K562 (cell line): Measurements from ENCODE around the gene UNC119B. TPM values are rescaled to one million over a fixed set of nuclear protein-coding genes. Genes with fewer than 3 reads are reported as not detected.

Source experiments
- BRD9 ChIP-seq: fragments of 450-650 bp; IDR thresholded peaks from 2 replicates; pipeline ENCODE4 v1.6.1; 2018; ENCODE audit warnings: low read depth; ENCODE audit not compliant: partially characterized antibody
- FOXJ2 ChIP-seq: fragments of 200-800 bp; sonication (Bioruptor generic); IDR thresholded peaks from 2 replicates; pipeline ENCODE4 v1.6.1; 2016; ENCODE audit warnings: missing genetic modification characterization, missing compliant biosample characterization
- GTF2B ChIP-seq: IDR thresholded peaks from 2 replicates; pipeline ENCODE4 v1.6.1; 2011; ENCODE audit not compliant: insufficient read length; ENCODE audit errors: extremely low read depth
- JUNB ChIP-seq: fragments of 450-650 bp; formaldehyde crosslinking; conservative IDR thresholded peaks from 2 replicates; pipeline ENCODE4 v1.4.0; 2020; ENCODE audit warnings: mild to moderate bottlenecking
- MGA ChIP-seq: fragments of 450-650 bp; IDR thresholded peaks from 2 replicates; pipeline ENCODE4 v1.6.1; 2016; ENCODE audit warnings: mild to moderate bottlenecking, moderate library complexity
- PML ChIP-seq: IDR thresholded peaks from 2 replicates; pipeline ENCODE4 v1.6.1; 2012; ENCODE audit warnings: low read length, inconsistent platforms
- SMAD1 ChIP-seq: fragments of 150-350 bp; IDR thresholded peaks from 2 replicates; pipeline ENCODE4 v1.6.1; 2014; ENCODE audit warnings: low read length, low read depth; ENCODE audit not compliant: partially characterized antibody
- TAF7 ChIP-seq: fragments of 450-650 bp; IDR thresholded peaks from 2 replicates; pipeline ENCODE4 v1.6.1; 2016; ENCODE audit warnings: missing genetic modification characterization, missing compliant biosample characterization
- VEZF1 ChIP-seq: fragments of 200-800 bp; sonication (Bioruptor generic); IDR thresholded peaks from 2 replicates; pipeline ENCODE4 v1.6.1; 2017; ENCODE audit warnings: missing genetic modification characterization, missing compliant biosample characterization
- ZEB2 ChIP-seq: fragments of 450-650 bp; IDR thresholded peaks from 2 replicates; pipeline ENCODE4 v1.6.1; 2016
- ZNF175 ChIP-seq: fragments of 200-800 bp; sonication (Bioruptor generic); IDR thresholded peaks from 2 replicates; pipeline ENCODE4 v1.6.1; 2016; ENCODE audit warnings: low read depth, mild to moderate bottlenecking, missing genetic modification characterization, missing compliant biosample characterization
- ZNF436 ChIP-seq: fragments of 250-450, 450-650 bp; sonication (Bioruptor Pico); formaldehyde crosslinking; IDR thresholded peaks from 2 replicates; pipeline ENCODE4 v1.7.0; 2020; ENCODE audit warnings: mild to moderate bottlenecking
- ZNF584 ChIP-seq: fragments of 200-800 bp; sonication (Bioruptor generic); IDR thresholded peaks from 2 replicates; pipeline ENCODE4 v1.6.1; 2016; ENCODE audit warnings: low read depth, mild to moderate bottlenecking, missing genetic modification characterization, missing compliant biosample characterization
- polyA plus RNA-seq, 8 experiments: library from polyadenylated mRNA; depleted of rRNA in 4 of 8; stranded (reverse) in 5 of 8; unstranded in 3 of 8; fragments of >200 nt; fragmentation: Nextera tagmentation in 2 of 8; fragmentation: Illumina TruSeq in 1 of 8; extraction: Ambion mirVana in 2 of 8; extraction: Trizol in 1 of 8; gene quantifications; 2 replicates each; pipeline versions ENCODE4 v1.2.1 to v1.2.3, GENCODE V29; 2011 to 2014; ENCODE audit warnings: inconsistent platforms in 1 of 8, missing spikeins in 1 of 8
- total RNA-seq, 7 experiments: library from RNA; depleted of rRNA in 6 of 7; stranded (reverse); fragments of >200 nt in 6 of 7; fragmentation: Illumina TruSeq in 2 of 7; extraction: Trizol in 2 of 7; gene quantifications; 2 replicates each; pipeline versions ENCODE4 v1.2.1 to v1.2.3, GENCODE V29; 2011 to 2021; ENCODE audit warnings: low replicate concordance in 1 of 7

UNC119B gene
- total and polyA plus RNA-seq, 9 of the 15 experiments (the other 6 are each of a cell fraction or from before 2014, with no cell fraction given) = 4.0 to 34.5 (median 15.1) TPM

- TF ChIP-seq VEZF1 (peak; percentile 71; the same call in 1 of the 2 replicates), MGA (no peak; the same call in 1 of the 2 replicates), SMAD1 (no peak), PML (no peak), ZNF436 (CRISPR knock-in tag) (no peak), JUNB (CRISPR knock-in tag) (no peak), TAF7 (0 out of 2 replicates have a peak, but pooled peaks have one; percentile 12), BRD9 (no peak), ZNF584 (no peak), FOXJ2 (tag) (no peak), ZNF175 (CRISPR knock-in tag) (no peak), ZEB2 (peak; percentile 96), GTF2B (no peak)
These were observed 23.3 kb upstream of the UNC119B start, which contains the start of gene MLEC (continued) for GRCh38 chr12:120686690-120687577.
